ENCODE results near the gene DLX5. TPM values are rescaled to one million over a fixed set of nuclear protein-coding genes. Genes with fewer than 3 reads are reported as not detected.

Gene DLX5
- total RNA-seq, 1 donor, result not detected

GRCh38 chr7:96992192-96993005, 32.2 kb downstream of the DLX5 start:
- DNase-seq (ENCODE audit: low read depth in 2 of 3, low spot score in 2 of 3), result no peak

GRCh38 chr7:96991546-96992191, 33.0 kb downstream of the DLX5 start:
- no peak for DNase-seq (ENCODE audit: low read depth in 2 of 3, low spot score in 2 of 3)

- DNase-seq (ENCODE audit: low read depth in 2 of 3, low spot score in 2 of 3), result no peak
Measured at GRCh38 chr7:96989859-96990317, 34.7 kb downstream of the DLX5 start.

- no peak for DNase-seq (ENCODE audit: low read depth in 2 of 3, low spot score in 2 of 3)
Measured at GRCh38 chr7:96989241-96989858, 35.3 kb downstream of the DLX5 start.

- DNase-seq (ENCODE audit: low read depth in 2 of 3, low spot score in 2 of 3), result no peak
Measured at GRCh38 chr7:96987719-96988118, 36.9 kb downstream of the DLX5 start.

GRCh38 chr7:96986901-96987300, 37.7 kb downstream of the DLX5 start:
- no peak for DNase-seq (ENCODE audit: low read depth in 2 of 3, low spot score in 2 of 3)

- no peak for DNase-seq (ENCODE audit: low read depth in 2 of 3, low spot score in 2 of 3)
Measured at GRCh38 chr7:96985992-96986391, 38.6 kb downstream of the DLX5 start.

- DNase-seq (ENCODE audit: low read depth in 2 of 3, low spot score in 2 of 3), result no peak
Measured at GRCh38 chr7:96982586-96982985, 42.0 kb downstream of the DLX5 start.

- no peak for DNase-seq (ENCODE audit: low read depth in 2 of 3, low spot score in 2 of 3)
Measured at GRCh38 chr7:96979551-96980276, 44.9 kb downstream of the DLX5 start.

- DNase-seq (ENCODE audit: low read depth in 2 of 3, low spot score in 2 of 3), result no peak
Measured at GRCh38 chr7:96977445-96977844, 47.2 kb downstream of the DLX5 start.

- no peak for DNase-seq (ENCODE audit: low read depth in 2 of 3, low spot score in 2 of 3)
Measured at GRCh38 chr7:96976106-96976505, 48.5 kb downstream of the DLX5 start.

GRCh38 chr7:96973986-96974385, 50.6 kb downstream of the DLX5 start:
- DNase-seq (ENCODE audit: low read depth in 2 of 3, low spot score in 2 of 3), result no peak

GRCh38 chr7:96970739-96971138, 53.9 kb downstream of the DLX5 start:
- DNase-seq (ENCODE audit: low read depth in 2 of 3, low spot score in 2 of 3), result no peak

Small RNA genes lying within 50 kb of the gene (small RNA-seq; reads per million reads assigned to genes)
- not detected for gene RF01778

Other genes starting within 250 kb of the DLX5 start
- gene DLX6, start 19.3 kb downstream of the DLX5 start, total RNA-seq, result under 0.01 TPM
- gene SDHAF3, start 92.9 kb upstream of the DLX5 start, total RNA-seq, result 4.3 TPM